Brain microvascular endothelial cell (primary cell): Measurements from ENCODE around the gene SPTBN5.

Experiments
- DNase-seq: peaks from one replicate; pipeline ENCODE4 v3.0.0-alpha.2; 2020
- H3K27ac ChIP-seq: fragments of 250-450 bp; sonication (Bioruptor Pico); 2 replicates; pipeline ENCODE4 v1.5.1; 2020; ENCODE audit warnings: mild to moderate bottlenecking, moderate library complexity
- H3K27me3 ChIP-seq: fragments of 250-450 bp; sonication (Bioruptor Pico); replicated peaks from 2 replicates; pipeline ENCODE4 v1.5.1; 2020; ENCODE audit warnings: mild to moderate bottlenecking
- H3K36me3 ChIP-seq: fragments of 250-450 bp; sonication (Bioruptor Pico); replicated peaks from 2 replicates; pipeline ENCODE4 v1.5.1; 2020; ENCODE audit warnings: mild to moderate bottlenecking
- H3K4me3 ChIP-seq: 2 replicates; pipeline ENCODE4 v1.5.1; 2011; ENCODE audit warnings: low read depth, mild to moderate bottlenecking, control low read depth, low read length, moderate library complexity
- CTCF ChIP-seq: IDR thresholded peaks from 2 replicates; pipeline ENCODE4 v1.5.1; 2011; ENCODE audit warnings: low read depth, mild to moderate bottlenecking, moderate library complexity, low read length, control low read depth, inconsistent platforms; ENCODE audit errors: missing control alignments
- in situ Hi-C: cut with HindIII; loops from 2 replicates; pipeline ENCODE4 v1.10.0; 2017; ENCODE audit warnings: low sequenced_read_pairs, low pct_ligation_motif_present

SPTBN5 gene

GRCh38 chr15:41872166-41872747 lies 21.6 kb downstream of the SPTBN5 start:
- TF ChIP-seq CTCF: no peak
- no peak for DNase-seq
- in situ Hi-C loops: no loop called here
- no peaks in the 10 kb centered on the region for H3K27me3 ChIP-seq
- no peak overlapping the region for H3K4me3 ChIP-seq
- H3K36me3 ChIP-seq: no peaks in the 10 kb centered on the region
- H3K27ac ChIP-seq: no peak overlapping the region

GRCh38 chr15:41871175-41871905 lies 22.5 kb downstream of the SPTBN5 start:
- in situ Hi-C loops: no loop called here
- no peak for DNase-seq
- no peak for TF ChIP-seq CTCF
- H3K27me3 ChIP-seq: no peaks in the 10 kb centered on the region
- no peaks in the 10 kb centered on the region for H3K36me3 ChIP-seq
- H3K4me3 ChIP-seq: no peak overlapping the region
- no peak overlapping the region for H3K27ac ChIP-seq

GRCh38 chr15:41870689-41871081 lies 23.2 kb downstream of the SPTBN5 start:
- TF ChIP-seq CTCF: no peak
- Histone ChIP-seq H3K27me3 (no peaks in the 10 kb centered on the region), H3K27ac (no peak overlapping the region), H3K4me3 (no peak overlapping the region), H3K36me3 (no peaks in the 10 kb centered on the region)
- DNase-seq: peak; percentile 80
- in situ Hi-C loops: no loop called here

- no peak for DNase-seq
- in situ Hi-C loops: no loop called here
- no peak for TF ChIP-seq CTCF
- H3K27ac ChIP-seq: no peak overlapping the region
- H3K27me3 ChIP-seq: no peaks in the 10 kb centered on the region
- H3K36me3 ChIP-seq: no peaks in the 10 kb centered on the region
- no peak overlapping the region for H3K4me3 ChIP-seq
Measured at GRCh38 chr15:41869770-41870688, 23.8 kb downstream of the SPTBN5 start.

GRCh38 chr15:41868321-41868720 lies 25.5 kb downstream of the SPTBN5 start:
- TF ChIP-seq CTCF: no peak
- Histone ChIP-seq H3K36me3 (no peaks in the 10 kb centered on the region), H3K4me3 (no peak overlapping the region), H3K27me3 (no peaks in the 10 kb centered on the region), H3K27ac (no peak overlapping the region)
- in situ Hi-C loops: no loop called here
- no peak for DNase-seq
